T-helper 2 cell (primary cell): ENCODE results near the gene ZNF518B.

ENCODE experiments used
- DNase-seq, 5 experiments: peaks; one replicate each; pipeline versions ENCODE4 v3.0.0 to v3.0.0-alpha.2; 2012 to 2022
- total RNA-seq, 2 donors: gene quantifications; one replicate each; lab custom pipeline; 2026; lab: John Stamatoyannopoulos, UW

Gene ZNF518B
- 42.4 to 63.6 reads per million in 2 donors for total RNA-seq

- DNase-seq: peak; percentile 64 to 91 (median 73)
Measured at GRCh38 chr4:10457255-10457801, at the start of gene ZNF518B. Gene ZNF518B, minus strand, starts transcription at chr4:10457426. Its CDS starts 11,098 bp downstream, at chr4:10446328.

GRCh38 chr4:10506077-10506476 is 48.9 kb upstream of the ZNF518B start:
- peak in 1 of 5 experiments; percentile 4 for DNase-seq

GRCh38 chr4:10504570-10505179 is 47.4 kb upstream of the ZNF518B start:
- no peak for DNase-seq

- no peak for DNase-seq
Measured at GRCh38 chr4:10502717-10503116, 45.5 kb upstream of the ZNF518B start.

GRCh38 chr4:10500776-10501175 is 43.5 kb upstream of the ZNF518B start:
- DNase-seq: no peak

- no peak for DNase-seq
Measured at GRCh38 chr4:10496200-10496599, 39.0 kb upstream of the ZNF518B start.

GRCh38 chr4:10495651-10496050 is 38.4 kb upstream of the ZNF518B start:
- no peak for DNase-seq

GRCh38 chr4:10492464-10492863 is 35.2 kb upstream of the ZNF518B start:
- DNase-seq: no peak

- no peak for DNase-seq
Measured at GRCh38 chr4:10491401-10491800, 34.2 kb upstream of the ZNF518B start.

GRCh38 chr4:10490996-10491395 is 33.8 kb upstream of the ZNF518B start:
- no peak for DNase-seq

GRCh38 chr4:10482913-10483312 is 25.7 kb upstream of the ZNF518B start:
- no peak for DNase-seq

- no peak for DNase-seq
Measured at GRCh38 chr4:10480616-10481015, 23.4 kb upstream of the ZNF518B start.

- no peak for DNase-seq
Measured at GRCh38 chr4:10478621-10479020, 21.4 kb upstream of the ZNF518B start.

- no peak for DNase-seq
Measured at GRCh38 chr4:10470505-10470904, 13.3 kb upstream of the ZNF518B start.

GRCh38 chr4:10466161-10466560 is 8.9 kb upstream of the ZNF518B start:
- DNase-seq: no peak

- no peak for DNase-seq
Measured at GRCh38 chr4:10462876-10463275, 5.7 kb upstream of the ZNF518B start.

- DNase-seq: no peak
Measured at GRCh38 chr4:10461850-10462400, 4.7 kb upstream of the ZNF518B start.

- DNase-seq: peak; percentile 55 to 88 (median 63)
Measured at GRCh38 chr4:10461091-10461849, 4.0 kb upstream of the ZNF518B start.

GRCh38 chr4:10460313-10461047 is 3.3 kb upstream of the ZNF518B start:
- DNase-seq: peak in 1 of 5 experiments; percentile 86

- no peak for DNase-seq
Measured at GRCh38 chr4:10459305-10459704, 2.1 kb upstream of the ZNF518B start.

GRCh38 chr4:10458177-10458576 is 951 bp upstream of the ZNF518B start:
- no peak for DNase-seq

- peak; percentile 26 to 84 (median 51) for DNase-seq
Measured at GRCh38 chr4:10456595-10457254, 501 bp downstream of the ZNF518B start.
